Liver (tissue), 10 donors: ENCODE data around the gene SLC4A7. TPM values are rescaled to one million over a fixed set of nuclear protein-coding genes. Genes with fewer than 3 reads are reported as not detected.

ENCODE experiments used
- DNase-seq: peaks from one replicate; pipeline ENCODE4 v3.0.0-alpha.2; 2017; ENCODE audit warnings: low spot score
- H3K27ac ChIP-seq, 2 donors: one replicate each; pipeline ENCODE4 v1.7.0; 2013; ENCODE audit warnings: inconsistent platforms in 2 of 2, low read length in 2 of 2, control low read depth in 1 of 2, low read depth in 1 of 2, mild to moderate bottlenecking in 1 of 2
- H3K27me3 ChIP-seq, 4 donors: one replicate each; pipeline versions ENCODE4 v1.6.1 to v1.7.0; 2013; ENCODE audit warnings: low read length in 3 of 4, inconsistent platforms in 1 of 4, mild to moderate bottlenecking in 1 of 4, moderate library complexity in 1 of 4; ENCODE audit not compliant: control insufficient read depth in 4 of 4, insufficient read depth in 4 of 4
- H3K36me3 ChIP-seq, 4 donors: one replicate each; pipeline versions ENCODE4 v1.6.1 to v1.7.0; 2013; ENCODE audit warnings: low read length in 3 of 4, mild to moderate bottlenecking in 3 of 4, low read depth in 1 of 4, moderate library complexity in 1 of 4; ENCODE audit not compliant: control insufficient read depth in 4 of 4, insufficient read depth in 3 of 4
- H3K4me1 ChIP-seq, 4 donors: one replicate each; pipeline versions ENCODE4 v1.6.1 to v1.7.0; 2013; ENCODE audit warnings: low read length in 3 of 4, mild to moderate bottlenecking in 3 of 4, moderate library complexity in 1 of 4; ENCODE audit not compliant: control insufficient read depth in 4 of 4, insufficient read depth in 4 of 4
- H3K4me3 ChIP-seq, 3 donors: one replicate each; pipeline versions ENCODE4 v1.6.1 to v1.7.0; 2013; ENCODE audit warnings: low read length in 3 of 3, control low read depth in 1 of 3, low read depth in 1 of 3, mild to moderate bottlenecking in 1 of 3
- H3K9ac ChIP-seq, 2 donors: one replicate each; pipeline ENCODE4 v1.7.0; 2013; ENCODE audit warnings: low read length in 2 of 2, mild to moderate bottlenecking in 2 of 2, moderate library complexity in 2 of 2, control low read depth in 1 of 2, low read depth in 1 of 2
- H3K9me3 ChIP-seq, 4 donors: one replicate each; pipeline versions ENCODE4 v1.6.1 to v1.7.0; 2013; ENCODE audit warnings: low read length in 3 of 4; ENCODE audit not compliant: control insufficient read depth in 4 of 4
- ATF3 ChIP-seq: IDR thresholded peaks from 2 replicates; pipeline ENCODE4 v1.6.1; 2016; ENCODE audit warnings: antibody characterized with exemption
- CTCF ChIP-seq: fragments of 150-350 bp; IDR thresholded peaks from 2 replicates; pipeline ENCODE4 v1.5.1; 2017; ENCODE audit warnings: improper control_type of control experiment, low read depth, low read length; ENCODE audit not compliant: missing input control
- EGR1 ChIP-seq, 2 donors: IDR thresholded peaks; 2 replicates each; pipeline ENCODE4 v1.6.1; 2016 to 2018; ENCODE audit warnings: antibody characterized with exemption in 2 of 2, low read depth in 2 of 2
- FOXA1 ChIP-seq: IDR thresholded peaks from 2 replicates; pipeline ENCODE4 v1.6.1; 2016; ENCODE audit warnings: antibody characterized with exemption
- FOXA2 ChIP-seq: IDR thresholded peaks from 2 replicates; pipeline ENCODE4 v1.6.1; 2016; ENCODE audit warnings: antibody characterized with exemption
- GABPA ChIP-seq, 2 donors: IDR thresholded peaks in 1 of 2; conservative IDR thresholded peaks in 1 of 2; 2 replicates each; pipeline ENCODE4 v1.6.1; 2016; ENCODE audit warnings: antibody characterized with exemption in 2 of 2, mild to moderate bottlenecking in 1 of 2, moderate library complexity in 1 of 2
- HNF4A ChIP-seq, 2 donors: conservative IDR thresholded peaks; 2 replicates each; pipeline ENCODE4 v1.6.1; 2016; ENCODE audit warnings: antibody characterized with exemption in 2 of 2, mild to moderate bottlenecking in 2 of 2
- HNF4G ChIP-seq: IDR thresholded peaks from 2 replicates; pipeline ENCODE4 v1.6.1; 2016; ENCODE audit warnings: antibody characterized with exemption
- JUND ChIP-seq, 2 donors: IDR thresholded peaks; 2 replicates each; pipeline ENCODE4 v1.6.1; 2016; ENCODE audit warnings: antibody characterized with exemption in 2 of 2
- MAX ChIP-seq: IDR thresholded peaks from 2 replicates; pipeline ENCODE4 v1.6.1; 2016; ENCODE audit warnings: antibody characterized with exemption
- NR2F2 ChIP-seq: IDR thresholded peaks from 2 replicates; pipeline ENCODE4 v1.6.1; 2016; ENCODE audit warnings: antibody characterized with exemption
- RAD21 ChIP-seq, 2 donors: IDR thresholded peaks; 2 replicates each; pipeline ENCODE4 v1.6.1; 2016; ENCODE audit warnings: antibody characterized with exemption in 2 of 2, mild to moderate bottlenecking in 2 of 2
- REST ChIP-seq: IDR thresholded peaks from 2 replicates; pipeline ENCODE4 v1.6.1; 2016; ENCODE audit warnings: antibody characterized with exemption, mild to moderate bottlenecking
- RXRA ChIP-seq, 2 donors: IDR thresholded peaks; 2 replicates each; pipeline ENCODE4 v1.6.1; 2017 to 2018; ENCODE audit warnings: antibody characterized with exemption in 2 of 2, mild to moderate bottlenecking in 1 of 2
- SP1 ChIP-seq: IDR thresholded peaks from 2 replicates; pipeline ENCODE4 v1.6.1; 2018; ENCODE audit warnings: antibody characterized with exemption, mild to moderate bottlenecking
- TAF1 ChIP-seq: conservative IDR thresholded peaks from 2 replicates; pipeline ENCODE4 v1.6.1; 2016; ENCODE audit warnings: antibody characterized with exemption, mild to moderate bottlenecking
- YY1 ChIP-seq: IDR thresholded peaks from 2 replicates; pipeline ENCODE4 v1.6.1; 2016; ENCODE audit warnings: antibody characterized with exemption, mild to moderate bottlenecking
- ZBTB33 ChIP-seq: IDR thresholded peaks from 2 replicates; pipeline ENCODE4 v1.6.1; 2016; ENCODE audit warnings: antibody characterized with exemption
- WGBS: extraction: QIAGEN DNeasy Blood & Tissue Kit; methylation state at CpG from one replicate; pipeline ENCODE4 v1.1.7; 2013; 5-methylcytosine and 5-hydroxymethylcytosine counted together
- polyA plus RNA-seq, 2 donors: library from polyadenylated mRNA; stranded (reverse) in 1 of 2; unstranded in 1 of 2; fragments of 200-250 nt in 1 of 2; fragments of >200 nt in 1 of 2; fragmentation: Nextera tagmentation in 1 of 2; extraction: Ambion mirVana in 1 of 2; gene quantifications; one replicate each; pipeline versions ENCODE4 v1.2.1 to v1.2.3, GENCODE V29; 2013 to 2015
- small RNA-seq: library from RNA; depleted of rRNA; stranded (forward); fragments of <200 nt; gene quantifications from one replicate; pipeline ENCODE3, GENCODE V24; 2014
- total RNA-seq, 2 donors: library from RNA; depleted of rRNA; stranded (reverse); fragments of >200 nt; gene quantifications; one replicate each; pipeline ENCODE4 v1.2.3, GENCODE V29; 2014
- donor health status: healthy.
- donor health status: healthy.
- donor health status: healthy.
- donor health status: healthy.
- donor health status: healthy.

Gene SLC4A7
- total and polyA plus RNA-seq, 4 donors: 0.76 to 9.8 (median 4.1) TPM

- no peak overlapping the region for H3K27ac ChIP-seq
- no peaks in the 10 kb centered on the region for H3K27me3 ChIP-seq
- no peak overlapping the region for H3K9ac ChIP-seq
- H3K4me3 ChIP-seq: no peak overlapping the region
- 83% methylated on average over 3 of the region's 3 CpGs for WGBS
- TF ChIP-seq HNF4A (conservative IDR thresholded peaks at IDR 0.05): no peak
- no peak for TF ChIP-seq CTCF
- TF ChIP-seq SP1: no peak
- TF ChIP-seq FOXA2: no peak
- no peak for TF ChIP-seq FOXA1
- TF ChIP-seq NR2F2: no peak
- no peak for TF ChIP-seq TAF1
- TF ChIP-seq ZBTB33: no peak
- no peak for TF ChIP-seq YY1
- no peak for TF ChIP-seq RXRA (IDR thresholded peaks at IDR 0.05)
- TF ChIP-seq EGR1 (IDR thresholded peaks at IDR 0.05; ENCODE audit: low read depth in 2 of 2): no peak
- no peak for TF ChIP-seq REST
- TF ChIP-seq MAX: no peak
- no peak for TF ChIP-seq JUND (IDR thresholded peaks at IDR 0.05)
- no peak for TF ChIP-seq GABPA (IDR thresholded peaks at IDR 0.05 in 1 of 2, conservative IDR thresholded peaks at IDR 0.05 in 1 of 2)
- no peak for TF ChIP-seq RAD21 (IDR thresholded peaks at IDR 0.05)
- TF ChIP-seq HNF4G: no peak
- TF ChIP-seq ATF3: no peak
- no peaks in the 10 kb centered on the region for H3K9me3 ChIP-seq
- H3K4me1 ChIP-seq: peaks cover 0 to 14% (median 13%) of the 10 kb centered on the region in 4 donors
- H3K36me3 ChIP-seq: no peaks in the 10 kb centered on the region
- no peak for DNase-seq
Observed at GRCh38 chr3:27323087-27323570, 161.1 kb downstream of the SLC4A7 start.

Small RNA genes within 50 kb of the gene (small RNA-seq; reads per million reads assigned to genes)
- gene AC137675.1 (not detected), gene RNU1-96P (not detected)

Other genes with a start within 250 kb of the SLC4A7 start
- gene NEK10, start 115.0 kb downstream of the SLC4A7 start, total RNA-seq: 1 to 10 TPM in 1 of 2 donors, under 1 TPM in 1; 0.70 to 2.1 TPM
- under 1 TPM in 1 of 2 donors, not detected in 1; 0.23 TPM for gene NEK10, start 115.0 kb downstream of the SLC4A7 start, polyA plus RNA-seq
- gene EOMES, start 237.9 kb upstream of the SLC4A7 start, total RNA-seq: under 1 TPM; 0.70 to 0.75 TPM
- gene EOMES, start 237.9 kb upstream of the SLC4A7 start, polyA plus RNA-seq: under 1 TPM; 0.39 to 0.49 TPM